K562 (cell line): ENCODE measurements around the gene RCC2. TPM values are rescaled to one million over a fixed set of nuclear protein-coding genes. Genes with fewer than 3 reads are reported as not detected.
A peak's percentile ranks its signal among the peaks of the same experiment; 100 is the strongest.

Source experiments
- ARID2 ChIP-seq: fragments of 450-650 bp; IDR thresholded peaks from 2 replicates; pipeline ENCODE4 v1.6.1; 2017; ENCODE audit warnings: antibody characterized with exemption, mild to moderate bottlenecking
- ATF7 ChIP-seq: fragments of 450-650 bp; IDR thresholded peaks from 2 replicates; pipeline ENCODE4 v1.7.1; 2014; ENCODE audit warnings: mild to moderate bottlenecking, moderate library complexity
- BRCA1 ChIP-seq, 2 experiments: fragments of 450-650 bp in 1 of 2; sonication (generic) in 1 of 2; formaldehyde crosslinking in 1 of 2; IDR thresholded peaks; 2 replicates each; pipeline versions ENCODE4 v1.5.0 to v1.6.1; 2017 to 2020; ENCODE audit warnings: mild to moderate bottlenecking in 1 of 2, missing genetic modification reagents in 1 of 2
- C11orf30 ChIP-seq: fragments of 450-650 bp; IDR thresholded peaks from 2 replicates; pipeline ENCODE4 v1.6.1; 2016; ENCODE audit warnings: low read depth, mild to moderate bottlenecking
- ESRRA ChIP-seq: fragments of 450-650 bp; IDR thresholded peaks from 2 replicates; pipeline ENCODE4 v1.6.1; 2014; ENCODE audit warnings: low read depth, mild to moderate bottlenecking, moderate library complexity, borderline replicate concordance
- HDGF ChIP-seq: fragments of 450-650 bp; IDR thresholded peaks from 2 replicates; pipeline ENCODE4 v1.6.1; 2016
- MLLT1 ChIP-seq, 2 experiments: fragments of 450-650 bp; IDR thresholded peaks; 2 replicates each; pipeline ENCODE4 v1.6.1; 2016
- RBM34 ChIP-seq: fragments of 200-400 bp; formaldehyde crosslinking; IDR thresholded peaks from 2 replicates; pipeline ENCODE4 v1.6.1; 2018; ENCODE audit warnings: low read length, borderline replicate concordance; ENCODE audit not compliant: insufficient read depth
- SMC3 ChIP-seq: conservative IDR thresholded peaks from 2 replicates; pipeline ENCODE4 v1.6.1; 2011; ENCODE audit warnings: low read depth, low read length, improper control_type of control experiment; ENCODE audit not compliant: insufficient read depth
- THRAP3 ChIP-seq: fragments of 450-650 bp; IDR thresholded peaks from 2 replicates; pipeline ENCODE4 v1.6.1; 2016; ENCODE audit warnings: mild to moderate bottlenecking, inconsistent platforms, borderline replicate concordance
- ZNF217 ChIP-seq: sonication (generic); formaldehyde crosslinking; IDR thresholded peaks from 2 replicates; pipeline ENCODE4 v1.8.0; 2022; ENCODE audit warnings: mild to moderate bottlenecking, missing genetic modification reagents
- polyA plus RNA-seq, 8 experiments: library from polyadenylated mRNA; depleted of rRNA in 4 of 8; stranded (reverse) in 5 of 8; unstranded in 3 of 8; fragments of >200 nt; fragmentation: Nextera tagmentation in 2 of 8; fragmentation: Illumina TruSeq in 1 of 8; extraction: Ambion mirVana in 2 of 8; extraction: Trizol in 1 of 8; gene quantifications; 2 replicates each; pipeline versions ENCODE4 v1.2.1 to v1.2.3, GENCODE V29; 2011 to 2014; ENCODE audit warnings: inconsistent platforms in 1 of 8, missing spikeins in 1 of 8
- total RNA-seq, 7 experiments: library from RNA; depleted of rRNA in 6 of 7; stranded (reverse); fragments of >200 nt in 6 of 7; fragmentation: Illumina TruSeq in 2 of 7; extraction: Trizol in 2 of 7; gene quantifications; 2 replicates each; pipeline versions ENCODE4 v1.2.1 to v1.2.3, GENCODE V29; 2011 to 2021; ENCODE audit warnings: low replicate concordance in 1 of 7
- TF ChIP-seq, protein P1 (sequence below): fragments of 250-450 bp; sonication (Bioruptor Pico); IDR thresholded peaks from 2 replicates; pipeline ENCODE4 v1.4.0; 2020; ENCODE audit warnings: mild to moderate bottlenecking, moderate library complexity
- TF ChIP-seq, protein P2 (sequence below): fragments of 450-650 bp; IDR thresholded peaks from 2 replicates; pipeline ENCODE4 v1.7.0; 2016; ENCODE audit warnings: borderline replicate concordance
- TF ChIP-seq, protein P3 (sequence below): fragments of 250-450 bp; sonication (Bioruptor Pico); IDR thresholded peaks from 2 replicates; pipeline ENCODE4 v1.8.0; 2022; ENCODE audit warnings: inconsistent platforms
- TF ChIP-seq, protein P4 (sequence below): sonication (generic); formaldehyde crosslinking; IDR thresholded peaks from 2 replicates; pipeline ENCODE4 v1.8.1; 2023; ENCODE audit warnings: mild to moderate bottlenecking, missing genetic modification reagents

RCC2 gene
- total and polyA plus RNA-seq, 9 of the 15 experiments (the other 6 are each of a cell fraction or from before 2014, with no cell fraction given), result 31.8 to 292 (median 116) TPM

DNA sequence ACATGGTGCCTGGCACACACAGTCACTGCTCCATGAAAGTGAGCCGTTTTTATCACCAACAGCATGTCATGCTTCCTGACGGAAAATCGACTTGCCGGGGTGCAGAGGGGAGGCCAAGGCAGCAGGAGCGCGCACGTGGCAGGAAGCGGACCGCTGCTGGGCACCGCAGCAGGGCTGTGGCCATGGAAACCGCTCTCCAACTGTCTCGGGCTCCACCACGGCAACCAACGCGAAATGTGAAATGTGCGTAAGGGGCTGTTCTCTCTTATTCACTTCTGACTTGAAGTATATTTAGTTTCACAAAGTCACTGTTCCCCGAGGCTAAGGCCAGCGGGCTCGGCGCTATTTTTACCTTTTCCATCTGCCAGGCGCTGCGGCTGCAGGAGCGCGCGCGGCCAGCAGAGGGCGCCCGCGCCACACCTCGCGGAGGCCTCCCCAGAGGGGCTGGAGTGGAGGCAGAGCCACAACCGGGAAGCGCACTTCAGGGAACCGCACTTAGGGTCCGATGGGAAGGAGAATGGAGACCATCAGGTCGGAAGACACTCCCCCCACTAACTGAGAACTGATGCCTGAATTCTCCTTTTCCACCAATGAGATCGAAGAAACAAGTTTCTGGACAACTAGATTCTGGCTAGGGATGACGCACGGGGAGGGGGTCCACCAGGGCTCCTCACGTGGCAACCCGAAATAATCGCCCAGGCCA is 19.7 kb downstream of the RCC2 start (continued):
- TF ChIP-seq, protein P1, sequence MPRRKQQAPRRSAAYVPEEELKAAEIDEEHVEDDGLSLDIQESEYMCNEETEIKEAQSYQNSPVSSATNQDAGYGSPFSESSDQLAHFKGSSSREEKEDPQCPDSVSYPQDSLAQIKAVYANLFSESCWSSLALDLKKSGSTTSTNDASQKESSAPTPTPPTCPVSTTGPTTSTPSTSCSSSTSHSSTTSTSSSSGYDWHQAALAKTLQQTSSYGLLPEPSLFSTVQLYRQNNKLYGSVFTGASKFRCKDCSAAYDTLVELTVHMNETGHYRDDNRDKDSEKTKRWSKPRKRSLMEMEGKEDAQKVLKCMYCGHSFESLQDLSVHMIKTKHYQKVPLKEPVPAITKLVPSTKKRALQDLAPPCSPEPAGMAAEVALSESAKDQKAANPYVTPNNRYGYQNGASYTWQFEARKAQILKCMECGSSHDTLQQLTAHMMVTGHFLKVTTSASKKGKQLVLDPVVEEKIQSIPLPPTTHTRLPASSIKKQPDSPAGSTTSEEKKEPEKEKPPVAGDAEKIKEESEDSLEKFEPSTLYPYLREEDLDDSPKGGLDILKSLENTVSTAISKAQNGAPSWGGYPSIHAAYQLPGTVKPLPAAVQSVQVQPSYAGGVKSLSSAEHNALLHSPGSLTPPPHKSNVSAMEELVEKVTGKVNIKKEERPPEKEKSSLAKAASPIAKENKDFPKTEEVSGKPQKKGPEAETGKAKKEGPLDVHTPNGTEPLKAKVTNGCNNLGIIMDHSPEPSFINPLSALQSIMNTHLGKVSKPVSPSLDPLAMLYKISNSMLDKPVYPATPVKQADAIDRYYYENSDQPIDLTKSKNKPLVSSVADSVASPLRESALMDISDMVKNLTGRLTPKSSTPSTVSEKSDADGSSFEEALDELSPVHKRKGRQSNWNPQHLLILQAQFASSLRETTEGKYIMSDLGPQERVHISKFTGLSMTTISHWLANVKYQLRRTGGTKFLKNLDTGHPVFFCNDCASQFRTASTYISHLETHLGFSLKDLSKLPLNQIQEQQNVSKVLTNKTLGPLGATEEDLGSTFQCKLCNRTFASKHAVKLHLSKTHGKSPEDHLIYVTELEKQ, result no peak
- TF ChIP-seq THRAP3 (no peak), ATF7 (0 out of 2 replicates have a peak, but pooled peaks have one; percentile 22), HDGF (0 out of 2 replicates have a peak, but pooled peaks have one; percentile 23), C11orf30 (no peak), MLLT1 (IDR thresholded peaks at IDR 0.05) (no peak), BRCA1 (IDR thresholded peaks at IDR 0.05) (no peak), BRCA1 (CRISPR knock-in tag; IDR thresholded peaks at IDR 0.05) (no peak), SMC3 (peak; percentile 72), ZNF217 (no peak), RBM34 (no peak), ARID2 (peak; percentile 64; the same call in 1 of the 2 replicates), ESRRA (no peak)
- TF ChIP-seq, protein P2, sequence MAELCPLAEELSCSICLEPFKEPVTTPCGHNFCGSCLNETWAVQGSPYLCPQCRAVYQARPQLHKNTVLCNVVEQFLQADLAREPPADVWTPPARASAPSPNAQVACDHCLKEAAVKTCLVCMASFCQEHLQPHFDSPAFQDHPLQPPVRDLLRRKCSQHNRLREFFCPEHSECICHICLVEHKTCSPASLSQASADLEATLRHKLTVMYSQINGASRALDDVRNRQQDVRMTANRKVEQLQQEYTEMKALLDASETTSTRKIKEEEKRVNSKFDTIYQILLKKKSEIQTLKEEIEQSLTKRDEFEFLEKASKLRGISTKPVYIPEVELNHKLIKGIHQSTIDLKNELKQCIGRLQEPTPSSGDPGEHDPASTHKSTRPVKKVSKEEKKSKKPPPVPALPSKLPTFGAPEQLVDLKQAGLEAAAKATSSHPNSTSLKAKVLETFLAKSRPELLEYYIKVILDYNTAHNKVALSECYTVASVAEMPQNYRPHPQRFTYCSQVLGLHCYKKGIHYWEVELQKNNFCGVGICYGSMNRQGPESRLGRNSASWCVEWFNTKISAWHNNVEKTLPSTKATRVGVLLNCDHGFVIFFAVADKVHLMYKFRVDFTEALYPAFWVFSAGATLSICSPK, result no peak
- TF ChIP-seq, protein P3, sequence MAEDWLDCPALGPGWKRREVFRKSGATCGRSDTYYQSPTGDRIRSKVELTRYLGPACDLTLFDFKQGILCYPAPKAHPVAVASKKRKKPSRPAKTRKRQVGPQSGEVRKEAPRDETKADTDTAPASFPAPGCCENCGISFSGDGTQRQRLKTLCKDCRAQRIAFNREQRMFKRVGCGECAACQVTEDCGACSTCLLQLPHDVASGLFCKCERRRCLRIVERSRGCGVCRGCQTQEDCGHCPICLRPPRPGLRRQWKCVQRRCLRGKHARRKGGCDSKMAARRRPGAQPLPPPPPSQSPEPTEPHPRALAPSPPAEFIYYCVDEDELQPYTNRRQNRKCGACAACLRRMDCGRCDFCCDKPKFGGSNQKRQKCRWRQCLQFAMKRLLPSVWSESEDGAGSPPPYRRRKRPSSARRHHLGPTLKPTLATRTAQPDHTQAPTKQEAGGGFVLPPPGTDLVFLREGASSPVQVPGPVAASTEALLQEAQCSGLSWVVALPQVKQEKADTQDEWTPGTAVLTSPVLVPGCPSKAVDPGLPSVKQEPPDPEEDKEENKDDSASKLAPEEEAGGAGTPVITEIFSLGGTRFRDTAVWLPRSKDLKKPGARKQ (CRISPR knock-in tag), result peak; percentile 94
- TF ChIP-seq, protein P4, sequence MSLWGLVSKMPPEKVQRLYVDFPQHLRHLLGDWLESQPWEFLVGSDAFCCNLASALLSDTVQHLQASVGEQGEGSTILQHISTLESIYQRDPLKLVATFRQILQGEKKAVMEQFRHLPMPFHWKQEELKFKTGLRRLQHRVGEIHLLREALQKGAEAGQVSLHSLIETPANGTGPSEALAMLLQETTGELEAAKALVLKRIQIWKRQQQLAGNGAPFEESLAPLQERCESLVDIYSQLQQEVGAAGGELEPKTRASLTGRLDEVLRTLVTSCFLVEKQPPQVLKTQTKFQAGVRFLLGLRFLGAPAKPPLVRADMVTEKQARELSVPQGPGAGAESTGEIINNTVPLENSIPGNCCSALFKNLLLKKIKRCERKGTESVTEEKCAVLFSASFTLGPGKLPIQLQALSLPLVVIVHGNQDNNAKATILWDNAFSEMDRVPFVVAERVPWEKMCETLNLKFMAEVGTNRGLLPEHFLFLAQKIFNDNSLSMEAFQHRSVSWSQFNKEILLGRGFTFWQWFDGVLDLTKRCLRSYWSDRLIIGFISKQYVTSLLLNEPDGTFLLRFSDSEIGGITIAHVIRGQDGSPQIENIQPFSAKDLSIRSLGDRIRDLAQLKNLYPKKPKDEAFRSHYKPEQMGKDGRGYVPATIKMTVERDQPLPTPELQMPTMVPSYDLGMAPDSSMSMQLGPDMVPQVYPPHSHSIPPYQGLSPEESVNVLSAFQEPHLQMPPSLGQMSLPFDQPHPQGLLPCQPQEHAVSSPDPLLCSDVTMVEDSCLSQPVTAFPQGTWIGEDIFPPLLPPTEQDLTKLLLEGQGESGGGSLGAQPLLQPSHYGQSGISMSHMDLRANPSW, result peak; percentile 85; the same call in 1 of the 2 replicates
